PC-3 (cell line): Measurements from ENCODE around the gene ARHGEF5.

Source experiments
- CTCF ChIP-seq: fragments of 300-600 bp; sonication (generic); conservative IDR thresholded peaks from 2 replicates; pipeline ENCODE4 v1.5.1; 2017; ENCODE audit warnings: antibody characterized with exemption, low read depth, mild to moderate bottlenecking, low read length
- EZH2 ChIP-seq: fragments of 300-600 bp; sonication (generic); IDR thresholded peaks from one replicate; pipeline ENCODE4 v1.6.1; 2017; ENCODE audit warnings: antibody characterized with exemption, mild to moderate bottlenecking, low read length; ENCODE audit not compliant: unreplicated experiment
- EZH2phosphoT487 ChIP-seq: fragments of 300-600 bp; sonication (generic); IDR thresholded peaks from 2 replicates; pipeline ENCODE4 v1.6.1; 2018; ENCODE audit warnings: mild to moderate bottlenecking, antibody characterized with exemption, low read length, borderline replicate concordance

- no peak for TF ChIP-seq EZH2
- no peak for TF ChIP-seq CTCF
- no peak for TF ChIP-seq EZH2phosphoT487
Observed at GRCh38 chr7:144384555-144385245, 29.5 kb downstream of the ARHGEF5 start.
